ENCODE measurements around the gene JCHAIN.

GRCh38 chr4:70660106-70660505 is 6.2 kb downstream of the JCHAIN start:
- TF ChIP-seq CTCF (IDR thresholded peaks at IDR 0.05) (no peak), POLR2A (IDR thresholded peaks at IDR 0.05) (no peak)

Measured in esophagus squamous epithelium (tissue), 4 donors.